HG02852 (cell line): Measurements from ENCODE around the gene NADK2.

Source experiments
- ATAC-seq: cut with Tn5 transposase; IDR thresholded peaks from one replicate; pipeline ENCODE4 v1.9.1; 2021; ENCODE audit warnings: mild to moderate bottlenecking, moderate library complexity; ENCODE audit not compliant: unreplicated experiment

NADK2 gene

GRCh38 chr5:36250427-36250826 is 8.7 kb upstream of the NADK2 start:
- no peak for ATAC-seq

GRCh38 chr5:36246036-36246800 is 4.5 kb upstream of the NADK2 start:
- no peak for ATAC-seq

- ATAC-seq = no peak
Measured at GRCh38 chr5:36244076-36244475, 2.4 kb upstream of the NADK2 start.

GRCh38 chr5:36243653-36244052 is 1.9 kb upstream of the NADK2 start:
- ATAC-seq = no peak

- no peak for ATAC-seq
Measured at GRCh38 chr5:36242534-36243485, 1.1 kb upstream of the NADK2 start.

GRCh38 chr5:36240779-36241630 is 720 bp downstream of the NADK2 start:
- peak; percentile 21 for ATAC-seq

GRCh38 chr5:36239370-36240293 is 2.1 kb downstream of the NADK2 start:
- no peak for ATAC-seq

- no peak for ATAC-seq
Measured at GRCh38 chr5:36238502-36239295, 3.0 kb downstream of the NADK2 start.

GRCh38 chr5:36237751-36238150 is 4.0 kb downstream of the NADK2 start:
- no peak for ATAC-seq

GRCh38 chr5:36236801-36237200 is 4.9 kb downstream of the NADK2 start:
- no peak for ATAC-seq

- no peak for ATAC-seq
Measured at GRCh38 chr5:36232533-36232932, 9.2 kb downstream of the NADK2 start.

- no peak for ATAC-seq
Measured at GRCh38 chr5:36230151-36230790, 11.5 kb downstream of the NADK2 start.

GRCh38 chr5:36228505-36228904 is 13.2 kb downstream of the NADK2 start:
- ATAC-seq = no peak

- ATAC-seq = no peak
Measured at GRCh38 chr5:36227046-36227445, 14.7 kb downstream of the NADK2 start.

GRCh38 chr5:36222620-36223019 is 19.1 kb downstream of the NADK2 start:
- no peak for ATAC-seq

GRCh38 chr5:36217988-36218387 is 23.7 kb downstream of the NADK2 start:
- no peak for ATAC-seq

- ATAC-seq = no peak
Measured at GRCh38 chr5:36217567-36217966, 24.2 kb downstream of the NADK2 start.

- no peak for ATAC-seq
Measured at GRCh38 chr5:36215910-36216309, 25.8 kb downstream of the NADK2 start.

- ATAC-seq = no peak
Measured at GRCh38 chr5:36214436-36214835, 27.3 kb downstream of the NADK2 start.
